ENCODE results near the gene INTS7. TPM values are rescaled to one million over a fixed set of nuclear protein-coding genes. Genes with fewer than 3 reads are reported as not detected.

The INTS7 gene
- total RNA-seq, 2 donors from 2014 or later, result 11.0 to 18.5 TPM

GRCh38 chr1:211975152-211975941, 60.0 kb downstream of the INTS7 start:
- intact Hi-C loops (cut with DNase I), result no loop called here
- H3K27ac ChIP-seq, result no peak overlapping the region
- no peaks in the 10 kb centered on the region for H3K36me3 ChIP-seq
- H3K9ac ChIP-seq (ENCODE audit: low read depth in 2 of 2, low read length in 2 of 2), result no peak overlapping the region
- H3K4me1 ChIP-seq, result no peaks in the 10 kb centered on the region
- H3K9me3 ChIP-seq, result no peaks in the 10 kb centered on the region
- no peak for TF ChIP-seq CTCF (IDR thresholded peaks at IDR 0.05)
- no peak overlapping the region for H3K4me3 ChIP-seq
- no peaks in the 10 kb centered on the region for H3K27me3 ChIP-seq
- no peak for DNase-seq

- Histone ChIP-seq H3K9ac (ENCODE audit: low read depth in 2 of 2, low read length in 2 of 2) (no peak overlapping the region), H3K4me1 (no peaks in the 10 kb centered on the region), H3K9me3 (no peaks in the 10 kb centered on the region), H3K27ac (no peak overlapping the region), H3K4me3 (no peak overlapping the region), H3K27me3 (no peaks in the 10 kb centered on the region), H3K36me3 (no peaks in the 10 kb centered on the region)
- intact Hi-C loops (cut with DNase I), result no loop called here
- TF ChIP-seq CTCF (IDR thresholded peaks at IDR 0.05), result no peak
- no peak for DNase-seq
Measured at GRCh38 chr1:211973541-211973940, 61.8 kb downstream of the INTS7 start.

GRCh38 chr1:211968200-211968834, 67.0 kb downstream of the INTS7 start:
- intact Hi-C loops (cut with DNase I), result no loop called here
- H3K36me3 ChIP-seq, result no peaks in the 10 kb centered on the region

GRCh38 chr1:211967704-211968103, 67.7 kb downstream of the INTS7 start:
- Histone ChIP-seq H3K36me3 (no peaks in the 10 kb centered on the region), H3K4me1 (no peaks in the 10 kb centered on the region), H3K9ac (ENCODE audit: low read depth in 2 of 2, low read length in 2 of 2) (no peak overlapping the region), H3K4me3 (no peak overlapping the region), H3K27me3 (no peaks in the 10 kb centered on the region), H3K27ac (no peak overlapping the region), H3K9me3 (no peaks in the 10 kb centered on the region)
- DNase-seq, result no peak
- intact Hi-C loops (cut with DNase I), result no loop called here
- TF ChIP-seq CTCF (IDR thresholded peaks at IDR 0.05), result no peak

More at GRCh38 chr1:211968200-211968834, 67.0 kb downstream of the INTS7 start:
- no peak for TF ChIP-seq CTCF (IDR thresholded peaks at IDR 0.05)
- Histone ChIP-seq H3K27ac (no peak overlapping the region), H3K9me3 (no peaks in the 10 kb centered on the region), H3K4me1 (no peaks in the 10 kb centered on the region), H3K27me3 (no peaks in the 10 kb centered on the region), H3K9ac (ENCODE audit: low read depth in 2 of 2, low read length in 2 of 2) (no peak overlapping the region), H3K4me3 (no peak overlapping the region)
- no peak for DNase-seq

- H3K27ac ChIP-seq, result no peak overlapping the region
- H3K9ac ChIP-seq (ENCODE audit: low read depth in 2 of 2, low read length in 2 of 2), result no peak overlapping the region
- no peak overlapping the region for H3K4me3 ChIP-seq
- no peak for TF ChIP-seq CTCF (IDR thresholded peaks at IDR 0.05)
- intact Hi-C loops (cut with DNase I), result no loop called here
- no peaks in the 10 kb centered on the region for H3K27me3 ChIP-seq
- no peaks in the 10 kb centered on the region for H3K4me1 ChIP-seq
- no peaks in the 10 kb centered on the region for H3K9me3 ChIP-seq
- DNase-seq, result no peak
- no peaks in the 10 kb centered on the region for H3K36me3 ChIP-seq
Measured at GRCh38 chr1:211965108-211965805, 70.1 kb downstream of the INTS7 start.

All from colonic mucosa (tissue), 4 donors.